Measurements from ENCODE around the gene GRN.

- TF ChIP-seq POLR2AphosphoS5 (IDR thresholded peaks at IDR 0.05), result no peak
- TF ChIP-seq CTCF (IDR thresholded peaks at IDR 0.05), result no peak
- TF ChIP-seq POLR2A (IDR thresholded peaks at IDR 0.05; ENCODE audit: low read depth), result no peak
- no peak for TF ChIP-seq EP300 (IDR thresholded peaks at IDR 0.05)
These were observed 10.4 kb upstream of the GRN start for GRCh38 chr17:44334727-44335126.
